Glomerular visceral epithelial cell (primary cell): ENCODE measurements around the gene FCN1.

Source experiments
- DNase-seq: peaks from one replicate; pipeline ENCODE4 v3.0.0-alpha.2; 2016; ENCODE audit errors: extremely low spot score

Gene FCN1

GRCh38 chr9:134891053-134891452 lies 26.7 kb downstream of the FCN1 start:
- DNase-seq, result no peak

DNA sequence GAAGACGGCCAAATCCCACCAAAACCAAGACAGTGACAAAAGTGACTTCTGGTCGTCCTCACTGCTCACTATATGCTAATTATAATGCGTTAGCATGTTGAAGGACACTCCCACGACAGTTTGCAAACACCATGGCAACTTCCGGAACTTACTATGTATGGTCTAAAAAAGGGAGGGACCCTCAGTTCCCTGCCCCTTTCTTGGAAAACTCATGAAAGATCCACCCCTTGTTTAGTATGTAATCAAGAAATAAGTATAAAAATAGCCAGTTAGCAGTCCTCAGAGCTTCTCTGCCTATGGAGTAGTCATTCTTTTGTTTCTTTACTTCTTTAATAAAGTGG lies 27.6 kb downstream of the FCN1 start:
- DNase-seq, result no peak

DNA sequence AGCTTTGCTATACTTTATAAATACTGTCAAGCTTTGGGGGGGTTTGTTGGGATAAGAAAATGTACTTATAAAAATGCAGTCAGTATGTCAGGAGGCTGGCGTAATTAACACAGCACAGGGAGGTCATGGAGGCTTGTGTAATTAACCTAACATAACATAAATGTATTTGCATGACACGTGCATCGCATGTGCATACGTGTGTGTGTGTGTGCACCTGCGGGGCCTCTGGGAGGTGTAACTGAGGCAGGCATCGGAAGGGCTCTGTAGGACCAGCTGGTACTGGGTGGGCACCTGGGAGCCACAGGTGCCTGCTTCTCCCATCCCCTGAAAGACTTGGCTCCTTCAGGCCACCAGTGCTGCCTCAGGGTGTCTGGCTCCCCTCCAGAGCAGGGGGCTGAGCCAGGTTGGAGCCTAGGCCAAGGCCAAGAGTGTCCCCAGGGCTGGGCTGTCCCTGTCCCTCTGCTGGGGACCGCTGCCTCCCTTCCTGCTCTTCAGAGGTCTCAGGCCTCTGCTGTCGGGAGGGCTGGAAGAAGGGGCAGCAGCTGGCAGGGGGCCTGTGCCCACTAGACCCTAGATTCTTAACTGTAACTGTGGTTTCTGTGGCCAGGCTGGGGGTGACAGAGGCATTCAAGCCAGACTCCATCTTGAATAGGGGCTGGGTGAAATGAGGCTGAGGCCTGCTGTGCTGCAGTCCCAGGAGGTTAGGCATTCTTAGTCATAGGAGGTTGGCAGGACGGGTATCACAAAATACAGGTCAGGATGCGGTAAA lies 28.1 kb downstream of the FCN1 start:
- DNase-seq, result no peak

DNA sequence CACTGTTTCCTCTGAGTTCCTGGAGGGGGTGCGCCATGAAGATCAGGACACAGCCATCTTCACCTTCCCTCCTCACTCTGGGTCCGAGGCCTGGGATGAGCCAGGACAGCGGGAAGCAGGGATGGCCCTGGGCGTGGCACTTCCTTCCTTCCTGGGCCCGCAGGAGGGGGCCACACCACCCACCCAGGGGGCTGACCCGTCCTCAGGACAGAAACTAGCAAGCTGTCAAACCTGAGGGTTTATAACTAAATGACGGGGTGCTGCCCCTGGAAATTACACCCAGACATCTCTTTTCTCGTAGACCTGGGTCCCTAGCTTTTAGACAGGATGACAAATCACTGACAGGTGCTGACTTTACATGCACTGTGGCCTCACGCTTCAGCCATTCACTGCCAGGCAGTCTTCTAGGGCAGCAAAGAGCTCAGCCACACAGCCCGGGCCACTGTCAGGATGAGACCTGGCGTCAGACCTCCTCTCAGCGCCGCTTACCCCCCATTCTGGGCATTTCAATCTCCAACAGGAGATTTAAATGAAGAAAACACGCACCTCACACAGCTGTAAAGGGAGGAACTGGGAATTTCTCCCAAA lies 29.0 kb downstream of the FCN1 start:
- no peak for DNase-seq

GRCh38 chr9:134887686-134888602 lies 29.8 kb downstream of the FCN1 start:
- DNase-seq, result no peak

- no peak for DNase-seq
These were observed 30.5 kb downstream of the FCN1 start for GRCh38 chr9:134887219-134887618.

GRCh38 chr9:134886413-134886913 lies 31.2 kb downstream of the FCN1 start:
- no peak for DNase-seq

- DNase-seq, result no peak
These were observed 31.9 kb downstream of the FCN1 start for GRCh38 chr9:134885679-134886412.

- no peak for DNase-seq
These were observed 32.6 kb downstream of the FCN1 start for GRCh38 chr9:134885001-134885678.

GRCh38 chr9:134884492-134884891 lies 33.2 kb downstream of the FCN1 start:
- DNase-seq, result no peak

GRCh38 chr9:134883040-134883782 lies 34.5 kb downstream of the FCN1 start:
- DNase-seq, result no peak

- DNase-seq, result no peak
These were observed 35.4 kb downstream of the FCN1 start for GRCh38 chr9:134882204-134882785.

DNA sequence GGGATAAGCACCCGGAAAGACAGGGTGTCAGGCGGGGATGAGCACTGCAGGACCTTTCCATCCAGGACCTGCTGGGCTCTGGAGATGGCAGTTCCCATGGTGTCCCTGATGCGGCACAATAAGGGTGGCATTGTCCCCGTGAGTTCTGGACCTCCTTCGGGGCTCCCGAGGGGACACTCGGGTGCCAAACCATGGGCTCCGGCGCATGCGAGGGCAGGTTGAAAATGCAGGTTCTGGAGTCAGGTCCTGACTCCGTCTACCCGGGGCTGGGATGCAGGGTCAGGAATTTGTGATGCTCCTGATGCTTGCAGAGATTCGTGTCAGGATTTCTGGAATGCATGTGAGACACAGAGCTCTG lies 36.4 kb downstream of the FCN1 start:
- DNase-seq, result no peak

GRCh38 chr9:134880484-134881312 lies 37.0 kb downstream of the FCN1 start, which contains the start of gene FCN2:
TSS of gene FCN2 (plus strand) at chr9:134880810. CDS start at chr9:134880822, 12 bp downstream.
- DNase-seq, result no peak

DNA sequence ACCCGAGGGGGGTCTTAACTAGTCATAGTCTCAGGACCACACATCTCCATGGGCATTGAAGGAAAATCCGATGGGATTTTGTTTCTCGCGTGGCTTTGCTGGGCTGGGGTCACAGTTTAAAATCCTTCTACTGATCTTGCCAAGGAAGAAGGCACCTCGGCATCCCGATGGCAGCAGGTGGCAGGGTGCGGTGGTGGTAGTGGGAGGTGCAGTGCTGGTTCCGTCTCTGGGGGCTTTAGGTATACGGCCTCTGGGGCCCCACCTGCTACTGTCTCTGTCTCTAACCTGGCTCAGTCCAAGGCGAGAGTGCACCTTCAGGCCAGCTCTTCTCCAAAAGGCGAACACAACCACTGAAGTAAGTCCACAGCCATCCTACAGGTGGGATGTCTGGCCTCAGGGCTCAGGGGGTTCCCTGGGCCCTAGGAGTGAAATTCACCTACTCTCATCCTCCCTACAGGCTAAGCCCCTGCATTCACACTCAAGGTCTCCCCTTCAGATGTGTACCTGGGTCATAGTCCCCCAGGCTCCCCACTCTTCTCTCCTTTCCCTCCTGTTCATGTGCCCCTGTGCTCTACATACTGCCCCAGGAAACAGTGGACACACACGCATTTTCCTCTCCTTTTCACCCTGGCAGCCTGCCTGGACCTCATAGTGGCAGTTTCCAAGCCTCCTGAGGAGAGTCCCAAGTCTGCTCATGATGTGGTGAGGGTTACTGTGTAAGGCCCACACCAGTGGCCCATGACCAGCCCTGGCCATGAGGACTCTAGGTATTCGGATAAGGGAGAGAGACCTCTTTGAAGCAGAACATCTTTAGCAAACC lies 37.8 kb downstream of the FCN1 start:
- no peak for DNase-seq

DNA sequence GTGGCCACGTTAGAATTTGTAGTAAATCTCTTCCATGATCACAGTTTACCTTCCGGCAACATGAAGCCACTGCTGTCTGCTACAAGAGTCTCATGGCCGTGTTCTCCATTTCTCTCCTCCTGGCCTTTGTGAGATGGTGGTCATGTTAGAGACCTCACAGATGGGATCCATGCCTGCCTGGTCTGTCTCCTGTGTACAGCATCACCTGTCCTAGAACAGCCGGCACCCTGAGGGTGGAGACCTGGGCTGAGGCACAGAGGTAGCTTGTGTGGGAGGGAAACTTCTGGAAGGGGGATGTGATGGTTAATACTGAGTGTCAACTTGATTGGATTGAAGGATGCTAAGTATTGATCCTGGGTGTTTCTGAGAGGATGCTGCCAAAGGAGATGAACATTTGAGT lies 40.2 kb downstream of the FCN1 start:
- DNase-seq, result no peak

GRCh38 chr9:134875371-134875770 lies 42.3 kb downstream of the FCN1 start:
- no peak for DNase-seq

DNA sequence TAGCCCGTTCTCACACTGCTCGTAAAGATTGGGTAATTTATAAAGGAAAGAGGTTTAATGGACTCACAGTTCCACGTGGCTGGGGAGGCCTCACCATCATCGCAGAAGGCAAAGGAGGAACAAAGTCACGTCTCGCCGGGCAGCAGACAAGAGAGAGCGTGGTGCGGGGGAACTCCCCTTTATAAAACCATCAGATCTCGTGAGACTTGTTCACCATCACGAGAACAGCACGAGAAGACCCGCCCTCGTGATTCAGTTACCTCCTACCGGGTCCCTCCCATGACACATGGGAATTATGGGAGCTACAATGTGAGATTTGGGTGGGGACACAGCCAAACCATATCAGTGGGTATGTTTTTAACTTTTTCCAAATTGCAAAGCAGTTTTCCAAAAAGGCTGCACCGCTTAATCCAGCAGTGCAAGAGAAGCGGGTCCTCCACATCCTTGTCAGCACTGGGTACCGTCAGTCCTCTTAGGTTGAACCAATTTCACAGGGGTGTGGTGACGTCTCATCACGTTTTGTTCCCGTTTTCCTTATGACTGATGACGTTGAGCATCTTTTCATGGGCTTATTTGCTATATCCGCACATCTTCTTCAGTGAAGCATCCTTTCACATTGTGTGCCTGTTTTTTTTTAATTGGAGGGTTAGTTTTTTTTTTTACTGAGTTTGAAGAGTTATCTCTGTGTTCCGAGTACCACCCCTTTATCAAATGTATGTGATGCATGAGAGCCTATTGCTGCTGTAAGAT lies 45.1 kb downstream of the FCN1 start:
- DNase-seq, result no peak
